Activated CD8-positive, alpha-beta memory T cell treated with anti-CD3 and anti-CD28 coated beads for 48 hours (primary cell): ENCODE data around the gene MSI2.

Experiments
- DNase-seq, 3 experiments: peaks; one replicate each; pipeline ENCODE4 v3.0.0-alpha.2; 2020; ENCODE audit warnings: low read depth in 2 of 3, low spot score in 2 of 3

Gene MSI2

GRCh38 chr17:57313097-57313835 is 56.9 kb downstream of the MSI2 start:
- no peak for DNase-seq

- DNase-seq, result no peak
Observed at GRCh38 chr17:57315061-57316015, 59.0 kb downstream of the MSI2 start.

GRCh38 chr17:57316361-57316760 is 60.0 kb downstream of the MSI2 start:
- no peak for DNase-seq

- DNase-seq, result no peak
Observed at GRCh38 chr17:57317079-57317478, 60.8 kb downstream of the MSI2 start.

GRCh38 chr17:57318913-57319312 is 62.6 kb downstream of the MSI2 start:
- no peak for DNase-seq

GRCh38 chr17:57319806-57320205 is 63.5 kb downstream of the MSI2 start:
- DNase-seq, result no peak

GRCh38 chr17:57323391-57323790 is 67.1 kb downstream of the MSI2 start:
- DNase-seq, result no peak

- no peak for DNase-seq
Observed at GRCh38 chr17:57324060-57324459, 67.7 kb downstream of the MSI2 start.

GRCh38 chr17:57324631-57325030 is 68.3 kb downstream of the MSI2 start:
- DNase-seq, result no peak

- DNase-seq, result no peak
Observed at GRCh38 chr17:57326336-57326735, 70.0 kb downstream of the MSI2 start.

GRCh38 chr17:57326764-57327163 is 70.4 kb downstream of the MSI2 start:
- no peak for DNase-seq

GRCh38 chr17:57327176-57327970 is 71.0 kb downstream of the MSI2 start:
- peak in 1 of 3 experiments; percentile 2 for DNase-seq

GRCh38 chr17:57328109-57328882 is 72.0 kb downstream of the MSI2 start:
- no peak for DNase-seq

- DNase-seq, result no peak
Observed at GRCh38 chr17:57329380-57330214, 73.3 kb downstream of the MSI2 start.

- no peak for DNase-seq
Observed at GRCh38 chr17:57330587-57330986, 74.3 kb downstream of the MSI2 start.

GRCh38 chr17:57331423-57331822 is 75.1 kb downstream of the MSI2 start:
- no peak for DNase-seq

GRCh38 chr17:57332501-57332900 is 76.2 kb downstream of the MSI2 start:
- DNase-seq, result no peak

- DNase-seq, result no peak
Observed at GRCh38 chr17:57335195-57335792, 79.0 kb downstream of the MSI2 start.

- DNase-seq, result no peak
Observed at GRCh38 chr17:57337390-57337789, 81.1 kb downstream of the MSI2 start.
